NCI-H187 (cell line): ENCODE results near the gene RAB11FIP4.

Experiments
- DNase-seq, 2 experiments: peaks; one replicate each; lab custom pipeline; 2025; lab: John Stamatoyannopoulos, UW

The RAB11FIP4 gene

DNA sequence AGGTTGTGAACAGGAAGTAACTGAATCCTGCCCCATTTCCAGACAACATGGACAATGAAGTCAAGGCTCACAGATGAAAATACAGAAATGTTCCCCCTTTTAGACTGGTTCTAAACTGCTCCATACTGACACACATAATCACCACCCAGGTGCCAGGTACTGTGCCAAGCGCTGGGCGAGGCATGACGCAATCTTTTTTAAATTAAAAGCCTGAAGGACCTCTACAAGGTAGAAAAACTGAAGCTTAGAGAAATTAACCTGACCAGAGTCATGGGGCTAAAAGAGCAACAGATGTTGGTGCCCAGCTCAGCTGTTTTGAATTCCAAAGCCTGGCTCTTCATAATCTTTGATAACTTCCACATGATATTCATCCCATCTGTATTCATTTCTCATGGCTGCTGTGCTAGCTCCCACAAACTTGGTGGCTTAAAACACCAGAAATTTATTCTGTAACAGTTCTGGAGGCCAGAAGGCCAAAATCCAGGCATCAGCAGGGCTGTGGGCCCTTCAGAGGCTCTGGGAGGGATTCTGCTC lies 4.9 kb upstream of the RAB11FIP4 start:
- DNase-seq = no peak

DNA sequence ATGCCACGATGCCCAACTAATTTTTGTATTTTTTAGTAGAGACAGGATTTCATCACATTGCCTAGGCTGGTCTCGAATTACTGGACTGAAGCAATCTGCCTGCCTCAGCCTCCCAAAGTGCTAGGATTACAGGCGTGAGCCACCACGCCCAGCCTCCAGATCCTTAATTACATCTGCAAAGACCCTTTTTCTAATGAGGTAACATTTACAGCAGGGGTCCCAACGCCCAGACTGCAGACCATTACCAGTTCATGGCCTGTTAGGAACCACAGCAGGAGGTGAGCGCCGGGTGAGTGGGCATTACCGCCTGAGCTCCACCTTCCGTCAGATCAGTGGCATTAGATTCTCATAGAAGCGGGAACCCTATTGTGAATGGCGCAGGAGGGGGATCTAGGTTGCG lies 4.0 kb upstream of the RAB11FIP4 start:
- no peak for DNase-seq

DNA sequence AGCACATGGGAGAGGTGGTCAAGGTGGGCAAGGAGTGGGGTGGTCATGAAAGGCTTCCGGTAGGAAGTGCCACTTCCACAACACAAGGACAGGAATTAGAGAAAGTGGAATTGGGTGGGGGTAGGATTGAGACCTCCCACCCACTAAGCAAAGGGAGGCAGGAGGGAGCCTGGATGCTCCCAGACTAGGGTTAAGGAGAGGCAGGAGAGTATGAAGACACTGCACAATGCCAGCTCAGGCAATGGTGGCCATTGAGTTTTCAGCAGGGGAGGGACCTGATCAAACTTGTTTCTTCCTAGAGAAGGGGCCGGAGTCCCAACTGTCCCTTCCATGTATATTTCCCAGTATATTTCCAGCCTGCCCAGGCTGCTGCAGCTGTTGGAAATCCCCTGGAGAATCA lies 3.1 kb upstream of the RAB11FIP4 start:
- no peak for DNase-seq

DNA sequence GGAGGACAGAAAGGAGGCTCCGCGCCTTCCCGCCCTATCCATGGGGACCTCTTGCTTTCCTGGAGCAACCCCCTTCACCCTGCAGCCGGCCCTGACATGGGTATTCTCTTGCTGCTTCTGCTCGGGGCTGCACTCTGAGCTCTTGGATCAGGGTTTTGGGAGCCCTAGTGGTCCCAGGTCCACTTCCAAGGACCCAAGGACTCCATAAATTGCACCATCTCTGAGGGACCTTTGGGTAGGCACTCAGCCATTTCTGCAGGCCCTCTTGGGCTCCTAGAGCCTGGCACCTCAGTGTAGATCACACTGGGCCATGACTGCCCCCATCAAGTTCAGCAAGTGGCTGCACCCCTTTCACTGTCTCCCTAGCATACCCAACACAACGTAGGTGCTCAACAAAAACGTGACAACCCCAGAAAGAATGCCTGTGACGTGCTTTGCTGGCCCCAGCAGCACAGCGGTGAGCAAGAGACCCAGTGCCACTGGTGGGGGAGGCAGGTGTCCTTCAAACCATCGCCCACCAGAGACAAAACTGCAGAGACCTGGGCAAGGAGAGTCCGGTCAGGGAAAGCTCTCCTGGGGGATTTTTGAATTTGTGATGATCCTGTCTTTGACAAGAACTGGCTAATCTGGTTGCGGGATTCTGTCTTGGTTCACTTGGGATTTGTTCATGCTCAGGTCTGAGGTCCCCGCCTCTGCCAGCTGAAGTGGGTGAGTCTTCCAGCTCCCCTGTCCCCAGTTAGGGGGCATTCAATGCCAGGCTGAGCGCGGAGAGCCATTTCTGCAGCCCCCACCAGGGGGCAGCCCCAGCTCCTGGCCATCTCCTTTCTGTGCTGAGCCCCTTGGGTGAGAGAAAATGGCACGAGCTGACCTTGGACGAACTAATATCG lies 2.5 kb upstream of the RAB11FIP4 start:
- peak in 1 of 2 experiments; percentile 1 for DNase-seq

DNA sequence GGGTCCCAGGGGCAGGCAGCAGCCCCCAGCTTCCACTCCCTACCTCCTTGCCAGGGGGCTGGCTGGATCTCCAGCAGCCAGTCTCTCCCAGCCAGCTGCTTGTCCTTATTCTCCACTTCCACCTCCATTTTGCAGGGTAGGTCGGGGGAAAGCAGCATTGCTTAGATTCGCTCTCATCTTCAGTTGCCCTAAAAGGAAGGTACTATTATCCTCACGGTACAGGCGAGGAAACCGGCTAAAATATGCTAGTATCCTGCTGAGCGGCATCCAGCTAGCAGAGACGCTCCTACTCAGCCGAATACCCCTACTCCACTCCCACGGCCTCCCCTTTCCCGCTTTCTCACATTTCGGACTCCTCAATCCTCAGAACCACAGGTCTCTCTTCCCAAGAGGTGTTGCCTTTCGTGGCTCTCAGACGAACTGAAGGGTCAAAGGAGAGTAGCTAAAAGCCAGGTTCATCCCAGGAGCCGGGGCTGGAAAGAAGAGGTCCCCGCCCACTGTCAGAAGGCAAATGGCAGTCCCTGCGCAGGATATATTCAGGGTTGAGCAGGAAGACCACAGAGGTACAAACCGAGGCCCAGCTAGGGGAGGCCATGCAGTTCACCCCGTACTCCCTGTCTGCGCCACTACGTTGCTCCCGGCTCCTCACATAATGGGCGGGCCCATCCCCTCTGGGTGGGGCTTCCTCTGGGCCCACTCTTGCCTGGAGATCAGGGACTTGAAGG lies 1.7 kb upstream of the RAB11FIP4 start:
- no peak for DNase-seq

DNA sequence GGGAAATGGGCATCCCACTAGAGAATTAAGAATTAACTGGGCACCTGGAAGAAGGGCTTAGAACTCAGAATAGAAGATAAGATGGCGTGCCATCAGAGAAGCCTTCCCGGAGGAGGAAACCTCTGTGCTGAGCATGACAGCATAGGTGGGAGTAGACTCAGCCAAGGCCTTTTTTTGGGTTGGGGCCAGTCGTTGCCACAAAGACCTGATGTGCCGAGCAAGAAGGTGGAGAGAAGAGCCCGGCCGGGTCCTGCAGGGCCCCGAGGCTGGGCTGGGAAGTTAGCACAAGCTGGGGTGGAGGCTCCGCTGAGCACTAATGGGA lies 1.1 kb upstream of the RAB11FIP4 start:
- no peak for DNase-seq

DNA sequence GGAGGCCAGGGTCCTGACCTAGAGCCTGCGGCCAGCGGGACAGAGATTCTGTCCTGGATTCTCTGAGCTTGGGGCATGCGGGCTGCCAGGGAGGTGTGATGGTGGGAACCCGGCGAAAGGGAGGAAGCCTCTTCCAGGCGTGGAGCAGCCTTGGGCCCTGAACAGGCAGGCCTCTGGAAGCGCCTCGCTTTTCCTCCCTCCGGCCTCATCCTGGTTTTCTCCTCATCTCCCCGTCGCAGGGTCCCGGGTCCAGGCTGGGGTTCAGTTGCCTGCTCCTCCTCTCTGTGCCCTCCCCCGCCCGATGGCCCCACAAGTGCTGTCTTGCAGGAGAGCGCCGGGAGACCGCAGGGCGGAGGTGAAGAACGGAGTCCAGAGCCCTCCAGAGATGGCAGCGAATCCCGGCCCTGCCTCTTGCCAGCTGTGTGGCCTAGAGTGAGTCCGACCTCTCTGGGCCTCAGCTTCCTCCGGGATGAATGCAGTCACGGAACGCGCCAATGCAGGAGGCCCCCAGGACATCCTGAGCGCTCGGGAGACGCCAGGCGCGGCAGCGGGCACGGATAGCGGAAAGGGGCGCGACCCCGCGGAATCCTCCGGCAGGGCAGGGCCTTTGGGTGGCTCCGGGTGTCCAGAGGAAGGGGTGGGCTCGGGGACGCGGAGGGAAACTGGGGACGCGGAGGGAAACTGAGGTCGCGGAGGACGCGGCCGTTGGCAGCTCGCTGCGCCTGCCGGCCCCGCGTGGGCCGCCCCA lies 553 bp upstream of the RAB11FIP4 start:
- no peak for DNase-seq

DNA sequence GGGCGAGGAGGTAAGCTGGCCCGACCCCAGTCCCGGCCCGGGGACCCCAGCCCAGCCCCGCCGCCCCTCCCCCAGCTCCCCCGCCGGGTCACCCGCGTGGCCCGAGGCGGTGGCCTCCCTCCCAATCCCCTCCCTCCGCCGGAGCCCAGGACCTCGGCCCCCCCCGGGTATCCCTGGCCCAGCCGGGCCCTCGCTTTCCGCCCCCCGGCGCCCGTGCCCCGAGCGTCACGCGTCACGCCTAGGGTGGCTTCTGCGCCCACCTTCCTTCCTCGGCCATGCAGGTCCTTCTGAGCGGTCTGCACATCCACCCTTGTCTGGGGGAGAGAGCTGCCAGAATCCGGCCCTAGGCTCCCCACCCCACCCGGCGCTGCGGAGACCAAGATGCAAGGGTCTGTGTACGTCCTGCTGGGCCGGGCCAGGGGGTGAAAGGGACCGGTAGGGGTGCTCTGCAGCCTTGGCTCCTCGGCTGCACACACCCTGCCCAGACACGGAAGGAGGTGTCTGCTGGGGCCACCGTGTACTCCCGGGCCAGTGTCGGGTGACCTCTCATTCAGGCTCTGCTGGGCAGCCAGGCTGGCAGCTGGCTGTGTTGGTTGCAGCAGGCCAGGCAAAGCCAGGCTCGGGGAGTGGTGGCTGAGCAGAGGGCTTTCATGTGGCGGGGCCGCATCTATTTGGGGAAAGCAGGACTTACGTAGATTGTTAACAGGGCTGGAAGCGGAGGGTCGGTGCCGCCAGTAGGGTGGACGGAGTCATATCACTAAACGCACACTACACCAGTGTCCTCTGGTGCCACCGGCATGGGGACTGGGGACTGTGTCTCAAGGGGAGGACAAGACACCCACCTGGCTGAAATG lies 754 bp downstream of the RAB11FIP4 start:
- no peak for DNase-seq

DNA sequence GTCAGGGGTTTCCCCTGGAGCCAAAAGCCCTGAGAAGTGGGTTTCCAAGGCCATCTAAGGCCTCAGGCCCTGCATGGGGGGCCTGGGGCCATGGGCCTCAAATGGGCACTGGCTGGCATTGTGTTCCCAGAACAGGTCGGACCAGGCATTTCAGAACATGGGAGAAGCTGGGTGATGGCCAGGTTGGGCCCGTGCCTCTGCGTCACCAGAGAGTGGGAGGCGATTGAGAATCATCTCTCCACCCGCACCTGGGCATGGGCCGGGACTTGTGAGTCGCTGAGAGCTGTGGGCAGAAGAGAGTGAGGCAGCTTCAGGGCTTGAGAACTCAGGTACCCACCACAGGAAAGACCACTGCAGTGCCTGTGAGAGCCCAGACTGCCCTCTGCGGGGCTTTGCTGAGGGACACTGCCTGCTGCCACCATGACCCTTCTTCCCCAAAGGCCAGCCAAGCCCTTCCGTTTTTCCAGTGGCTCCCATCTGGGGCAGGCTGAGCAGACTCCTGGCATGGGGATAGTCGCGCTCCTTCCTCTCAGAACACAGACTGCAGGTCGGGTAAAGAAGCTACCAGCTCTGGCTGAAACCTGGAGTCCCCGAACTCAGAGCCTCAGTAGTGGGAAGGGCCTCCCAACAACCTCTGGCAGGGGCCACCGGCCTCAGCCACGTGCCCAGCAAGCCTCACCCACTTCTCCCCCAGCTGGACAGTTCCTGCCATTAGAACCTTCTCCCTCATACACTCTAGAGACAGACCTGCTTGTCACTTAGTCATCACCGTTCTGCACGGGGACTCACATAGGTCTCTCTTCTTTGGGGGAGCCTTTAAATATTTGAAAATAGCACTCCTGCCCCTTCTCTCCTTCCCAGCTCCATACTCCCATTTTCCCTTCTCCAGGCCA lies 1.6 kb downstream of the RAB11FIP4 start:
- DNase-seq = no peak

DNA sequence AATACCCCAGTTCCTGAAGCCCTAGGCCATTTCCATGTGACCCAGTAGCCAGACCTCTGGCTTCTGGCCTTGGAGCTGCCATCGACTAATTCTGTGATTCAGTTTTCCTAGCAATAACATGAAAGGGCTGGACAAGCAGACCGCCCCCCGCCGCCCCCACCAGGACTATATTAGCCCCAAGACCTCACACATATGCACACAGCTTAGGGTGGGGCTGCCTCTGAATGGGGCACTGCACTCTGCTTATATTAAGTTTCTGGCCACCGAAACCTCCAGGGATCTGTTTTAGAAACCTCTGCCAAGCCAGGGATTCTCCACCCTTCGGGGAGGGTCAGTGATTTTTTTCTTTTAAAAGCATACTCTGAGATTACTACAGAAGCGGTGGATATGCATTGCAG lies 2.3 kb downstream of the RAB11FIP4 start:
- DNase-seq = no peak

DNA sequence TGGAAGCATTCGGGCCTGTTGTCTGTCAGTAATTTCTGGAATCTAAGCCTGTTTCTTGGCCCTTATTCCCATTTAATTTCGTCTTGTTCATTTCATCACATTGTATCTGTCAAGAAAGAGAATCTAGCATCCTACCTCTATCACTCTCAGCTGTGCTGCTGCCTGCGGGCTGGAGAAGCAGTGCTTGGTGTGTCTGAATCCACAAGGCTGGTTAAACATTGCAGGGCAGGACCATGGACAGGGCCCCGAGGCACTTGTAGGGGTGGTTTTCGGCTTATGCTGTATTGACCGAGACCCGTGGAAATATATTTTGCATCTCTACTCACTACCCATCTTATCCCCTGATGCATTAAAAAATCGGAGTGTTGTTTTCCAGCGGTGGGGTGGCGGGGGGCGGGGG lies 3.1 kb downstream of the RAB11FIP4 start:
- DNase-seq = no peak

DNA sequence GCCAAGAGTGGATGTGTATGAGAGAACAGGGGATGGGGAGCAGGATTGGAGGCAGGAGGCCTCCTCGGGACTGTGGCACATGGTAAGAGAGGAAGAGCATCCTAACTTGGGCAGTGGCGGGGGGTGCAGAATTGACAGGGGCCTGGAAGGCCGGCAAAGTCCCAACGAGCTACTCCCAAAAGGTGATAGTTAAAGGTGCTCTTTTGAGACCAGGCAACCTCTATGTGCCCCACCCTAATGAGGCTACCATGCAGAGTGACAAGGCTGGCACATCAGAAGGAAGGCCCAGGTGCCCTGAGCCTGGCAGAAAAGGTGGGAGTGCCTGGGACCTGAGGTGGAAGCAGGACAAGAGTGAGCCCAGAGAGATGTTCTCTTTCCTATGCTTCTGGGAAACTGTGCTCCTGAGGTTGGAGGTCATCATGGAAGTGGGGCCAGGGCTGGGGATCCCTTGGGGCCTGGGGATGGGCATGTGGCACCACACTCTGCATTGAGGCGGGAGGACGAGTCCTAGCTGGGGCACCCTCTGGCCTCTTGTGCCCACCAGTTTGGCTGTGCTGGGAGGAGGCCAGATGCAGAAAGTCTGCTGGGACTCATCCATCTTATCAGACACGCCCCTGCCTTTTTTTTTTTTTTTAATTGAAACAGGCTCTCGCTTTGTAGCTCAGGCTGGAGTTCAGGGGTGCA lies 5.9 kb downstream of the RAB11FIP4 start:
- DNase-seq = no peak

DNA sequence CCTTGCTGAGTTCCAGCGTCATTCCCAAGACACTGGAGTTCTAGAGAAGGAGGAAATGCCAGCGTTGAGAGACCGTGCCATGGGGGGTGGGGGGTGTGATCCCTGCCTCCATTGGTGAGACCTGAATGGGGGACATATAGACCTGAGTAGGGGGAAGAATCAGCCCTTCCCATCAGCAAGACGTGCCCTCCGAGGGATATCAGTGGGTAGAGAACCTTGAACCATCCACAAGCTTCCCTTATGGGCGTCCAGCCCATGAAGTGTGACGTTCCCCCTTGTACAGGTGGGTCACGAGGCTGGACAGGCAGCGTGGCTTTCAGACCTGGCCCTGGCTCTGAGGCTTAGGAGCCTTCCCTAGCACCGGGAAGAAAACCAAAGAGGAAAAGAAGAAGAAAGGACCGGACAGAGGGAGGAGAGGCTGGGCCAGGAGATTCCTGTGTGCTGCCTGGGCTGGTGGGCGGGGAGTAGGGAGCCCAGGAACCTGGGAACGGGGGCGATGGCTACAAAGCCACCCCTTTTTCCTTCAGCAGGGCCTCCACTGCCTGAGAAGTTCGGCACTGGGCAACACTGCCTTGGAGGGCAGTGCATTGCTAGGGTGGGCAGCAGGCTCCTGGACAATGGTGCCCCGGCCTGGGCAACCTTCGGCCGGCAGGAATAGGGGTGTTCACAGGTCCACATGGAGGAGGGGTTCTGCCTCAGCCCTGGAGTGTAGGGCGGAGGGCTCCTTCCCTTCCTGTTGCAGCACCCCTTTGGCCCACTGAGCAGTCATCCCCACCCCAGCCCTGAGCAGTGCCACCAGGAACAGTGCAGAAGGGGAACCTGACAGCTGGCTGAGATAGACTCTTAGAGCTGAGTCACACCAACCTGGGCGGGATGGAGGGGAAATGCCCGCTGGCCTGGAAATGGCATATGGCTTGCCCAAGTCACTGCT lies 7.2 kb downstream of the RAB11FIP4 start:
- DNase-seq = no peak

DNA sequence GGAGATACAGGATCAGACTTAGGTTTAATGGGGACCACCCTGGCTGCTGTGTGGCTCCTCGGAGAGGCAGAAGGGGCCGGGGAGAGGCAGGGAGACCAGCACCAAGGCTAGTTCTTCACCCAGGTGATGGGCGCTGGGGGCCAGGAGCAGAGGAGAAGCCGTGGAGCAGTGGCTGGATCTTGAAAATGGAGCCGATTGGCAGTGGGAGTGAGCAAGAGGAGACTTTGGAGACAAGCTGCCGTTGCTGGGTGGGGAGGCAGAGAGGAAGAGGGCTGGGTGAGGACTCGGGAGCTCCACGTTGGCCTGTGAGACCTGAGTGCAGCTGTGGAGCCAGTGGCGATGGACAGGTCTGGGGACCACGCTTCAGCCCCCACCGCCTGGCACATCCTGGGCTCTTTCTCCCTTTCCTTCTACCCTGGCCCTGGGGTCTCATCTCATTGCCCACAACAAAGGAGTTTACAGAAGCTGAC lies 9.0 kb downstream of the RAB11FIP4 start:
- no peak for DNase-seq

DNA sequence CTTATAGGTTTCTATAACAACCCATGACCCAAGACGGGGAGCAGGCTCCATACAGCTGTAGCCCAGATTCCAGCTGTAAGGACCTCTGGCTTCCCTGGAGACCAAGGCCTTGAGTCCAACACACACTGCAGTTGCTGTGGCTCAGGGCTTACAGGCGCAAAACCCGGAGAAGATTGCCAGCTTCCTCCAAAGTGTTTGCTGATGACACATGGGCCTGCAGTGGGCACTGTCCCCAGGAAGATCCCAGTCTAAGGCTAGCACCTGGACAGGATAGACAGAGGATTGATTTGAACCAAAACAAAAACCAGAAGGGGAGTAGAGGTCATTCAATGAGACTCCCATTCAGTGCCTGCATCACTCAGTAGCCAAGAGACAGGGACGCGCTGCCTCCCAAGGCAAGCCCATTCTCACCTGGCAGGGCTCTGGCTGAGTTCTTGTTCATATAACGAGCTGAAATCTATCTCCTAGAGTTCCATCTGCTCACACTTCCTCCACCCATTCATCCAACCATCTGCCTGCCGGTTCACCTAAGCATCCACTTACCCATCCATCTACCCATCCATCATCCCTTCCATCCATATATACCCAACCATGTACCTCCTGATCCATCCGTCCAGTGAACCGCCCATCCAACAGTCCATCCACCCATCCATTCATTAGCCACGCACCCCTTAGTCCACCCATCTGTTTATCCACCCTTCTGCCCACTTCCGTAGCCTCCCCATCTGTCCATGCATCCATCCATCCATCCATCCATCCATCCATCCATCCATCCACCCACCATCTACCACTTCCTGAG lies 10.2 kb downstream of the RAB11FIP4 start:
- no peak for DNase-seq

DNA sequence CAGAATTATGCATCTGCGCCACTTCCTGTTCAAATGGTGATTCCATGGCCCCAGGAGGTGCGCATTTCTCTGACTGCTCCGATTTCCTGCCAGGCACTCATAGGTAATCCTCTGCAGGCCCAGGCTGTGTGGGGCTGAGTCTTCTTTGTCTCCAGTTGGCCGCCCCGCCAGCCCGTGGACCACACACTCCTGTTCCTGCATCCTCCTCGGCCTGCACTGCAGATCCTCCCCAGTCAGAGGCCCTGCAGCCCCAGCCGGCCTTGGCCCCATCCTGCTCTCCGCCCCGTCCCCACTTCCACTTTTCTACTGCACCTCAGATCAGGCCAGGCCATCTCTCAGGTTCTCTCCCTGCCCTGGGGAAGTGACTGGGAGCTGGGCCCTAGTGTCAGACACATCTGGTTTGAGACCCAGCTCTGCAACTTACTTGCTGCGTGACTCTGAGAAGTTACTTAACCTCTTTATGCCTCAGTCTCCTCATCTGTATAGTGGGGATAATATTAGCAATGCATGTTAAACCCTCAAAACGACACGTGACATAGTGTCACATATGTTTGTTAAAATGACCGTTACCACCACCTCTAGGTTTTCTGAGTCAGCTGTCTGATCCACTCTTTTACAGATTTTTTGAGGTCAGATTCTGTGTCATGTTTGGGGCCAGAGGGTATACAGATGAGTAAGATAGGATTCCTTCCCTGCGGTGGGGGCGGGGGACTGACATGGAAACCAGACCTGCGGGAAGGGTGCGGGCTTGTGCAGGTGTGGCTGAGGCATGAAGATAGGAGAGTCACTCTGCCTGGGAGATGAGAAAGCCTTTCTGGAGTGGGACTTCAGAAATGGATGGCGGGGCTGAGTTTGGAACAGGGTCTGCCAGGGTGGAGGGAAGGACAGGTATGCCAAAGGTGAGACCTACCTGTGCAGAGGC lies 12.8 kb downstream of the RAB11FIP4 start:
- no peak for DNase-seq

DNA sequence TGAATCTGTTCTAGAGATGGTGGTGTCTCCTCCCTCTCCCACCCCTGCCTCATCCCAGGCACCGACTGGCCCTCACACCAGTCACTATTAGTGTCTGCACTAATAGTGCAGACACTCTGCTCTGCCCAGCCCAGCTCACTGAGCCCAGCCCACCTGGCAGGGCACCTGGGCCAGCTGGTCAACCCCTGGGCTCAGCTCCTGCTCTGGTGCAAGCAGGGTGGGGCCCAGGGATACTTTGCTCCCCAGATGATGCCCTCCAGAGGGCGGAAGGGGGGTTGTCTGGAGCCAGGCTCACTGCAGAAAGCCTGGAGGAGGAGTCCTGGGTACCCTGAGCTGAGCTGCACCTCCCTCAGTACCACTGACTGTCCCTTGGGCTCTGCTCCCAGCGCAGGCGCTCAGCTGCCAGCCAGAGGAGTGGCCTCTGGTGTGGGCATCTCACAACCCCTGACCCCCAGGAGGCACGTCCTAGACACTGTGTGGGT lies 14.5 kb downstream of the RAB11FIP4 start:
- no peak for DNase-seq
